Right lobe of liver (tissue), 4 donors: Measurements from ENCODE around the gene PDK2.

ENCODE experiments used
- CTCF ChIP-seq, 4 donors: fragments of 200-600 bp in 3 of 4; fragments of 450-650 bp in 1 of 4; IDR thresholded peaks; one replicate each; pipeline versions ENCODE4 v1.5.1 to v1.8.0; 2016 to 2022; ENCODE audit warnings: antibody characterized with exemption in 4 of 4, mild to moderate bottlenecking in 2 of 4
- POLR2A ChIP-seq: fragments of 450-650 bp; IDR thresholded peaks from one replicate; pipeline ENCODE4 v1.6.1; 2017; ENCODE audit warnings: antibody characterized with exemption, mild to moderate bottlenecking
- donor health status: DM: no; HTN: no; CAD: no.
- donor health status: DM: no; HTN: no; CAD: no.
- donor health status: DM: no; HTN: yes; CAD: no.

- TF ChIP-seq CTCF (IDR thresholded peaks at IDR 0.05): no peak
- no peak for TF ChIP-seq POLR2A
Measured at GRCh38 chr17:50136096-50136687, 41.0 kb downstream of the PDK2 start.
